Peyer's patch (tissue), 4 donors: Measurements from ENCODE around the gene SC5D.

Experiments used
- CTCF ChIP-seq, 6 experiments: fragments of 450-650 bp in 4 of 6; fragments of 200-600 bp in 2 of 6; sonication (generic) in 1 of 6; IDR thresholded peaks; one replicate each; pipeline ENCODE4 v1.5.1; 2017 to 2019; ENCODE audit warnings: antibody characterized with exemption in 6 of 6, mild to moderate bottlenecking in 3 of 6, moderate library complexity in 1 of 6
- POLR2A ChIP-seq, 2 donors: fragments of 450-650 bp; IDR thresholded peaks; one replicate each; pipeline ENCODE4 v1.5.1; 2017; ENCODE audit warnings: antibody characterized with exemption in 2 of 2, mild to moderate bottlenecking in 2 of 2, moderate library complexity in 2 of 2

- TF ChIP-seq CTCF (IDR thresholded peaks at IDR 0.05) (peak; percentile 32 to 91 (median 81)), POLR2A (IDR thresholded peaks at IDR 0.05) (no peak)
Measured at GRCh38 chr11:121318848-121319834, 26.6 kb downstream of the SC5D start.
